GM12892 (cell line): ENCODE measurements around the gene CFDP1.

Experiments
- POLR2A ChIP-seq: IDR thresholded peaks from 2 replicates; pipeline ENCODE4 v1.6.1; 2011; ENCODE audit warnings: low read depth, low read length, control low read depth
- TAF1 ChIP-seq: IDR thresholded peaks from 2 replicates; pipeline ENCODE4 v1.6.1; 2011; ENCODE audit warnings: low read depth, mild to moderate bottlenecking, control low read depth, low read length, borderline replicate concordance

DNA sequence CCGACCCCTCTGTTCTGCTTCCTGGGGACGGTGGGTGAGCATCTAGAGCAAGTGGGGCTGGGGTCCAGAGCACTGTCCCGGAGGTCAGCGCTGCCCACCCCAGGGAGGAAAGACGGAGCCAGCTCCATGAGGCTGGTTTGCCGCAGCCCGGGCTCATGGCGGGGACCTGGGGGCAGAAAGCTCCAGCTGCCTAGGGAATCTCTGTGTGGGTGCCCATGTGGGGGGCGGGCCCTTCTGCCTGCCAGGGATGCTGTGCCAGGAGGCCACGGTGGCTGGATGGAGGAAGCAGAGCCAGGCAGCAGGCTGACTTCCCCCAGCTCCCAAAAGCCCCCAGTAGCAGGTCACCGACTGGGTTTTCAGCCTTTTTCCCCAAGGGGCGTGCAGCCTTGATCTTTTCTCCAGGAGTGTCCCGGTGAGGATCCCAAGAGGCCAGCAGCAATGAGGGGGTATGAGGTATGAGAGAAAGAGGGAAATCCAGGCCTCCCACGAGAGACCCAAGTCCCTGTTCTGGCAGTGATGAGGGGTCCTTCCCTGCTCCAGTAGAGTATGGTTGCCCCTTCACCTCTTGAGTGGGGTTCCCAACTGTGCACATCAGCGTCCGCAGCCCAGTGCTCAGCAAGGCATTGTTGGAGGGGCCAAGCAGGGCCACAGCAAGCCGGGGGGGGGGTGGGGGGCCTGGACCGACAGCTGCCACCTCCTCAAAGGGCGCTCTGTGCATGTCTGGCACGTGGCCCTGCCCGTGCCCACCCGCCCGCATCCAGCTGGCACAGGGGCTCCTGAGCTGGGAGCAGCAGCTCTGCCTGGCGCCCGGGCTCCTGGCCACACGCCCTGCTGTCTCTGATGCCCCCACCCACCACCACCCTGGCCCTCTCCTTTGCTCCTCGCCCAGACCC is 166.3 kb downstream of the CFDP1 start:
- TF ChIP-seq TAF1: no peak
- no peak for TF ChIP-seq POLR2A
